Subcutaneous adipose tissue (tissue), 4 donors: ENCODE results near the gene SMARCD3. TPM values are rescaled to one million over a fixed set of nuclear protein-coding genes. Genes with fewer than 3 reads are reported as not detected.

ENCODE experiments used
- CTCF ChIP-seq: fragments of 450-650 bp; IDR thresholded peaks from one replicate; pipeline ENCODE4 v1.5.1; 2016; ENCODE audit warnings: low read depth, mild to moderate bottlenecking, control low read depth, antibody characterized with exemption, moderate library complexity
- total RNA-seq, 4 donors: library from RNA; depleted of rRNA; stranded (reverse); fragments of >200 nt; gene quantifications; one replicate each; pipeline ENCODE4 v1.1.0, GENCODE V29; 2016

Gene SMARCD3
- 10 to 100 TPM; 15.9 to 38.2 (median 21.1) TPM for total RNA-seq

- TF ChIP-seq CTCF: no peak
Measured at GRCh38 chr7:151248346-151249033, at the start of gene SMARCD3. Gene SMARCD3, minus strand, starts transcription at chr7:151248694. Its CDS starts 132 bp downstream, at chr7:151248562.

GRCh38 chr7:151296202-151296992 lies 47.9 kb upstream of the SMARCD3 start:
- no peak for TF ChIP-seq CTCF

- no peak for TF ChIP-seq CTCF
Measured at GRCh38 chr7:151292850-151293249, 44.4 kb upstream of the SMARCD3 start.

- no peak for TF ChIP-seq CTCF
Measured at GRCh38 chr7:151291206-151291605, 42.7 kb upstream of the SMARCD3 start.

GRCh38 chr7:151290355-151290760 lies 41.9 kb upstream of the SMARCD3 start:
- TF ChIP-seq CTCF: no peak

GRCh38 chr7:151289891-151290290 lies 41.4 kb upstream of the SMARCD3 start:
- TF ChIP-seq CTCF: no peak

GRCh38 chr7:151286148-151286547 lies 37.7 kb upstream of the SMARCD3 start:
- TF ChIP-seq CTCF: no peak
